Measurements from ENCODE around the gene FCHSD2. TPM values are rescaled to one million over a fixed set of nuclear protein-coding genes. Genes with fewer than 3 reads are reported as not detected.

FCHSD2 gene
- total and polyA plus RNA-seq, 2 donors (not counting 3 experiments of a cell fraction or from before 2014, with no cell fraction given): 20.8 to 56.9 TPM

DNA sequence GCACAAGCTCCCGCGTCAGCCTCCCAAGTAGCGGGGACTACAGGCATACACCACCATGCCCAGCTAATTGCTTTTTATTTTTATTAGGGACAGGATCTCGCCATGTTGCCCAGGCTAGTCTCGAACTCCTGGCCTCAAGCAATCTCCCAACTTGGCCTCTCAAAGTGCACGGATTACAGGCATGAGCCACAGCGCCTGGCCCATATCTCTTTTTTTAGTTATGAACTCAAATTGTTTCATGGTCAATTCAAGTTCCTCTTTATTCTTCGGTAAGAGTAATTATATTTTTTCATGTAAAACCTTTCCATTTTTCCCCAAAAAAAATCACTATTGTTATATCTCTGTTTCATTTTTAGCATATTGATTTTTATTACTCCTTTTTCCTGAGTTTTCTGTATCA is 25.5 kb downstream of the FCHSD2 start:
- Histone ChIP-seq H3K27ac (ENCODE audit: insufficient read depth, low read depth, low read length) (no peak overlapping the region), H3K4me2 (ENCODE audit: insufficient read depth, low read length) (no peak overlapping the region), H3K4me3 (replicated peaks in 1 of 3; ENCODE audit: insufficient read depth in 1 of 3, low read depth in 1 of 3, low read length in 3 of 3) (no peak overlapping the region), H3K79me2 (ENCODE audit: control insufficient read depth, insufficient read depth, low read length) (peaks cover 36% of the 10 kb centered on the region), H3K36me3 (ENCODE audit: control insufficient read depth in 2 of 2, extremely low read depth in 1 of 2, insufficient read depth in 2 of 2, low read length in 2 of 2) (no peaks in the 10 kb centered on the region), H3K27me3 (ENCODE audit: control insufficient read depth in 2 of 2, insufficient read depth in 2 of 2, low read length in 2 of 2) (no peaks in the 10 kb centered on the region), H4K20me1 (replicated peaks; ENCODE audit: control insufficient read depth, extremely low read depth, insufficient read depth, low read length) (no peaks in the 10 kb centered on the region), H3K9me3 (replicated peaks; ENCODE audit: control insufficient read depth, insufficient read depth, low read length) (no peaks in the 10 kb centered on the region), H2AFZ (ENCODE audit: low read depth, low read length) (no peak overlapping the region), H3K9ac (replicated peaks; ENCODE audit: extremely low read depth, insufficient read depth, low read length) (no peak overlapping the region), H3K9me1 (replicated peaks; ENCODE audit: control insufficient read depth, extremely low read depth, insufficient read depth, low read length) (no peaks in the 10 kb centered on the region), H3K4me1 (ENCODE audit: control insufficient read depth, extremely low read depth, insufficient read depth, low read length) (no peaks in the 10 kb centered on the region)
- intact Hi-C loops (cut with micrococcal nuclease) (no loop called here), dilution Hi-C loops (cut with MboI; ENCODE audit: extremely low pct_ligation_motif_present, low sequenced_read_pairs) (no loop called here)
- no TSS peak for BruUV-seq (replicated peaks)
- ChIA-PET POLR2A (no interaction called here), CTCF (interaction anchor here (0.8 to 1.4 kb wide), 5 partner anchors 10 to 61 kb away, joined by 3 to 4 read pairs (median 3); no protein-coding TSS in a partner anchor)
- FAIRE-seq: no peak
- TF ChIP-seq POLR2A (IDR thresholded peaks at IDR 0.05; ENCODE audit: low read depth, low read length): no peak
- no peak for TF ChIP-seq EZH2 (IDR thresholded peaks at IDR 0.05; ENCODE audit: borderline replicate concordance, low read depth, low read length, severe bottlenecking)
- TF ChIP-seq GATA2 (IDR thresholded peaks at IDR 0.05; ENCODE audit: insufficient read depth, insufficient read length, low read depth, low read length): no peak
- TF ChIP-seq JUN (IDR thresholded peaks at IDR 0.05; ENCODE audit: borderline replicate concordance, insufficient read depth, insufficient read length, low read depth): no peak
- TF ChIP-seq MYC (IDR thresholded peaks at IDR 0.05; ENCODE audit: low read depth, low read length): no peak
- TF ChIP-seq, protein P1, sequence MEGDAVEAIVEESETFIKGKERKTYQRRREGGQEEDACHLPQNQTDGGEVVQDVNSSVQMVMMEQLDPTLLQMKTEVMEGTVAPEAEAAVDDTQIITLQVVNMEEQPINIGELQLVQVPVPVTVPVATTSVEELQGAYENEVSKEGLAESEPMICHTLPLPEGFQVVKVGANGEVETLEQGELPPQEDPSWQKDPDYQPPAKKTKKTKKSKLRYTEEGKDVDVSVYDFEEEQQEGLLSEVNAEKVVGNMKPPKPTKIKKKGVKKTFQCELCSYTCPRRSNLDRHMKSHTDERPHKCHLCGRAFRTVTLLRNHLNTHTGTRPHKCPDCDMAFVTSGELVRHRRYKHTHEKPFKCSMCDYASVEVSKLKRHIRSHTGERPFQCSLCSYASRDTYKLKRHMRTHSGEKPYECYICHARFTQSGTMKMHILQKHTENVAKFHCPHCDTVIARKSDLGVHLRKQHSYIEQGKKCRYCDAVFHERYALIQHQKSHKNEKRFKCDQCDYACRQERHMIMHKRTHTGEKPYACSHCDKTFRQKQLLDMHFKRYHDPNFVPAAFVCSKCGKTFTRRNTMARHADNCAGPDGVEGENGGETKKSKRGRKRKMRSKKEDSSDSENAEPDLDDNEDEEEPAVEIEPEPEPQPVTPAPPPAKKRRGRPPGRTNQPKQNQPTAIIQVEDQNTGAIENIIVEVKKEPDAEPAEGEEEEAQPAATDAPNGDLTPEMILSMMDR (IDR thresholded peaks at IDR 0.05; ENCODE audit: extremely low read depth in 1 of 2, insufficient read depth in 1 of 2, low read depth in 1 of 2, low read length in 2 of 2): no peak
- no peak for TF ChIP-seq FOS (IDR thresholded peaks at IDR 0.05; ENCODE audit: borderline replicate concordance, insufficient read depth, low read length)
- TF ChIP-seq, protein P2, sequence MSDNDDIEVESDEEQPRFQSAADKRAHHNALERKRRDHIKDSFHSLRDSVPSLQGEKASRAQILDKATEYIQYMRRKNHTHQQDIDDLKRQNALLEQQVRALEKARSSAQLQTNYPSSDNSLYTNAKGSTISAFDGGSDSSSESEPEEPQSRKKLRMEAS (IDR thresholded peaks at IDR 0.05; ENCODE audit: insufficient read depth, insufficient read length): no peak
- no peak for TF ChIP-seq POLR2AphosphoS5 (IDR thresholded peaks at IDR 0.05; ENCODE audit: insufficient read depth, low read depth, low read length)
- no peak for DNase-seq (ENCODE audit: low read depth, low spot score)

All from endothelial cell of umbilical vein (primary cell).